Ovary (tissue), 9 donors: ENCODE results near the gene BTBD9. TPM values are rescaled to one million over a fixed set of nuclear protein-coding genes. Genes with fewer than 3 reads are reported as not detected.

Experiments
- DNase-seq, 5 donors: peaks; one replicate each; pipeline ENCODE4 v3.0.0-alpha.2; 2019 to 2020
- H3K27ac ChIP-seq, 2 donors: fragments of 200-600 bp; one replicate each; pipeline versions ENCODE4 v1.5.1 to v1.8.0; 2019 to 2022
- H3K27me3 ChIP-seq: fragments of 200-600 bp; one replicate; pipeline ENCODE4 v1.8.0; 2022
- H3K36me3 ChIP-seq: fragments of 200-600 bp; sonication (generic); one replicate; pipeline ENCODE4 v1.5.1; 2019
- H3K4me1 ChIP-seq: one replicate; pipeline ENCODE4 v1.8.1; 2013; ENCODE audit warnings: mild to moderate bottlenecking, moderate library complexity; ENCODE audit not compliant: insufficient read depth
- H3K4me3 ChIP-seq: fragments of 200-600 bp; sonication (generic); one replicate; pipeline ENCODE4 v1.5.1; 2017
- H3K9me3 ChIP-seq, 2 donors: fragments of 200-600 bp in 1 of 2; sonication (generic) in 1 of 2; one replicate each; pipeline versions ENCODE4 v1.5.1 to v1.8.1; 2013 to 2019; ENCODE audit warnings: mild to moderate bottlenecking in 1 of 2, moderate library complexity in 1 of 2
- CTCF ChIP-seq, 3 donors: fragments of 450-650 bp in 2 of 3; fragments of 200-600 bp in 1 of 3; IDR thresholded peaks; one replicate each; pipeline versions ENCODE4 v1.5.1 to v1.8.0; 2016 to 2022; ENCODE audit warnings: antibody characterized with exemption in 3 of 3, mild to moderate bottlenecking in 1 of 3
- EP300 ChIP-seq: sonication (generic); formaldehyde crosslinking; IDR thresholded peaks from one replicate; pipeline ENCODE4 v1.6.1; 2017; ENCODE audit warnings: antibody characterized with exemption
- POLR2A ChIP-seq: fragments of 450-650 bp; IDR thresholded peaks from one replicate; pipeline ENCODE4 v1.6.1; 2017; ENCODE audit warnings: antibody characterized with exemption, mild to moderate bottlenecking, moderate library complexity
- WGBS, 3 donors: extraction: QIAGEN DNeasy Blood & Tissue Kit in 1 of 3; methylation state at CpG; one replicate each; pipeline versions ENCODE4 v1.1.5 to v1.1.7; 2013 to 2017; 5-methylcytosine and 5-hydroxymethylcytosine counted together
- intact Hi-C, 4 donors: fragments of 100-400 bp; cut with DNase I; formaldehyde crosslinking; loops; one replicate each; pipeline versions ENCODE4 v1.11.0 to v1.15.1; 2022 to 2023
- polyA plus RNA-seq, 2 donors: library from polyadenylated mRNA; stranded (reverse); fragments of 200-250 nt in 1 of 2; fragments of 350-450 nt in 1 of 2; fragmentation: Illumina TruSeq in 1 of 2; extraction: RNeasy Lipid Tissue Mini Kit (QIAGEN cat#74804) in 1 of 2; gene quantifications; one replicate each; pipeline ENCODE4 v1.2.3, GENCODE V29; 2013 to 2014
- total RNA-seq, 7 donors: library from RNA; depleted of rRNA in 2 of 7; stranded (reverse); fragments of >200 nt in 2 of 7; fragmentation: NEBNext Ultra II Directional in 3 of 7; extraction: Animal tissue kit (Norgen Biotek cat#: 25700) in 3 of 7; gene quantifications; one replicate each; pipeline versions ENCODE4 v1.1.0 to v1.2.4, GENCODE V29; 2016 to 2023
- donor health status: DM: no; HTN: no; CAD: no; lungs with moderate emphysema.
- donor health status: DM: no; HTN: no; CAD: no.
- donor health status: Bipolar disorder and iron deficiency.
- donor health status: DM: yes; HTN: yes; CAD: no.
- donor health status: DM: no; HTN: no; CAD: no.
- donor health status: DM: yes; HTN: yes; CAD: no.

The BTBD9 gene
- total and polyA plus RNA-seq, 9 donors = 7.2 to 28.8 (median 21.0) TPM

GRCh38 chr6:38233161-38233791, 406.5 kb downstream of the BTBD9 start:
- no peak for DNase-seq
- TF ChIP-seq CTCF (IDR thresholded peaks at IDR 0.05) = no peak
- no peak for TF ChIP-seq POLR2A
- no peak for TF ChIP-seq EP300
- intact Hi-C loops = no loop called here
- H3K9me3 ChIP-seq = no peaks in the 10 kb centered on the region
- H3K27ac ChIP-seq = no peak overlapping the region
- no peaks in the 10 kb centered on the region for H3K36me3 ChIP-seq
- H3K4me1 ChIP-seq = no peaks in the 10 kb centered on the region
- H3K27me3 ChIP-seq = no peaks in the 10 kb centered on the region
- WGBS, 3 donors = 86 to 94% (median 93%) methylated on average over 5 of the region's 5 CpGs
- H3K4me3 ChIP-seq = no peak overlapping the region

DNA sequence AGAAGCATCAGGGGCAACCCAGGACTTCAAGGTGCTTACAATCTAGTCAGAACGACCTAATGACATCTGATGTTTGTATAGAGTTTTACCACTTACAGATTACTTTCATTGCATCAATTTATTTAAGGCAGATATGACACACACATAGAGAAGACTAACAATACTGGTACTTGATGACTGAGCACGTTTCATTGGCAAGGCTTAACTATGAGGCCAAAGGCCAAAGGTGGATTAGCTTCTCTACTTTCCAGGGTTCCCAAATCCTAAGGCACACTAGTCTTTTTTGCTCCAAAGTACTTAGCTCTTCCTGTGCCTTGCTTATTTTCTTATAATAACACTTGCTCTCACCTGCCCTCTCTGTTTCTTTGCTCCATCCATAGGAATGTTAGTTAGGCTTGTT, 414.0 kb downstream of the BTBD9 start:
- no peaks in the 10 kb centered on the region for H3K36me3 ChIP-seq
- H3K4me3 ChIP-seq = no peak overlapping the region
- DNase-seq = no peak
- no peaks in the 10 kb centered on the region for H3K9me3 ChIP-seq
- H3K27me3 ChIP-seq = no peaks in the 10 kb centered on the region
- intact Hi-C loops = no loop called here
- H3K27ac ChIP-seq = no peak overlapping the region
- TF ChIP-seq EP300 (no peak), CTCF (IDR thresholded peaks at IDR 0.05) (no peak), POLR2A (no peak)
- 33 to 60% (median 58%) methylated on average over 2 of the region's 2 CpGs for WGBS, 3 donors
- peaks cover 1% of the 10 kb centered on the region for H3K4me1 ChIP-seq

GRCh38 chr6:38221251-38221650, 418.5 kb downstream of the BTBD9 start:
- no peak for DNase-seq

DNA sequence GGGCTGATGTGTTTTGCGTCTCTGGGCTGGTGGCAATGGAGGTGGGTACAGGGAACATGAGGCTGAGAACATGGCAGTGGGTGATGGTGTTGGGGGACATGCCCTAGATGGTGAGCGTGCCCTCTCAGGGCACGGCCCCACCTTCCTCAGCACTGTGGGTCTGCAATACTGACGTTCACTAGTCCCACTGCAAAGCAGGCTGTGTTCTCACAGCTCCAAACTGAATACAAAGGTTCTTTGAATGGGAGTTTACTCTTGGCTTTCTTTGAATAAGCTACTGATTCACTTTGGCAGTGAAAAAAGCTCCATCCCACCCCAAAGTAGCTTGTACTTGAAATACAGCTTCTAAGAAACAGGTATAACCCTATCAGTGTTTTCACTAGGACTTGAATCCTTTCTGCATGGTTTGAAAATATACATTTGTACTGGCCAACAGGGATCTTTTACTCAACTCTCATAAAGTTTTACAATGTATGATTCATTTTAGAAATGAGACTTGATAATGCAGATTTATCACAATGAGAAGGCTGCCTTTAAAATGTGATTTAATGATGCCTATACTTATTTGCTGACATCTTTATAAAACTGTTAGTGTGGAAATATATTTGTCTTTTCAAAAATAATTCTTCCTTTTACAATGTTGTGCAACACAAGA, 419.5 kb downstream of the BTBD9 start:
- WGBS, 3 donors = 95 to 96% (median 96%) methylated on average over 4 of the region's 4 CpGs
- peaks cover 1% of the 10 kb centered on the region for H3K4me1 ChIP-seq
- DNase-seq = no peak
- intact Hi-C loops = no loop called here
- no peak overlapping the region for H3K27ac ChIP-seq
- no peaks in the 10 kb centered on the region for H3K9me3 ChIP-seq
- H3K4me3 ChIP-seq = no peak overlapping the region
- no peaks in the 10 kb centered on the region for H3K27me3 ChIP-seq
- TF ChIP-seq EP300 (no peak), POLR2A (no peak), CTCF (IDR thresholded peaks at IDR 0.05) (no peak)
- H3K36me3 ChIP-seq = no peaks in the 10 kb centered on the region

More at GRCh38 chr6:38221251-38221650, 418.5 kb downstream of the BTBD9 start:
- no peak overlapping the region for H3K27ac ChIP-seq
- no peak for TF ChIP-seq POLR2A
- TF ChIP-seq EP300 = no peak
- TF ChIP-seq CTCF (IDR thresholded peaks at IDR 0.05) = no peak
- no peaks in the 10 kb centered on the region for H3K27me3 ChIP-seq
- peaks cover 1% of the 10 kb centered on the region for H3K4me1 ChIP-seq
- intact Hi-C loops = no loop called here
- H3K9me3 ChIP-seq = no peaks in the 10 kb centered on the region
- no peak overlapping the region for H3K4me3 ChIP-seq
- no peaks in the 10 kb centered on the region for H3K36me3 ChIP-seq
- WGBS, 3 donors = 93 to 97% (median 95%) methylated on average over 4 of the region's 4 CpGs
